ENCODE data around the gene CNTNAP2. TPM values are rescaled to one million over a fixed set of nuclear protein-coding genes. Genes with fewer than 3 reads are reported as not detected.

CNTNAP2 gene
- polyA plus RNA-seq, 1 experiment = not detected

DNA sequence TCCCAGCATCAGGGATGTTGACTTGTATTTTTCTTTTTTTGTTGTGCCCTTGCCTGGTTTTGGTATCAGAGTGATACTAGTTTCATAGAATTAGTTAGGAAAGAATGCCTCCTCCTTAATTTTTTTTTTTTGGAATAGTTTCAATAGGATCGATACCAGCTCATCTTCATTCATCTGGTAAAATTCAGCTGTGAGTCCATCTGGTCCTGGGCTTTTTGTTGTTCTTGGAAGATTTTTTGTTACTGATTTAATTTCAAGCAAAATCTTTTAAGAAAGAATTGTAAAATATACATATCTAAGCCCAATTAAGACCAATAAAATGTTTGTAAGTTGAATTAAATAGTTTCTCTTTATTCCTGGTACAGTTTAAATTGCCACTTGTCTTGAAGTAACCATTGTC, 1159.5 kb downstream of the CNTNAP2 start:
- Histone ChIP-seq H3K27me3 (ENCODE audit: control insufficient read depth, insufficient read depth, low read length) (no peaks in the 10 kb centered on the region), H3K4me3 (ENCODE audit: low read depth, low read length) (no peak overlapping the region), H3K36me3 (ENCODE audit: control insufficient read depth, insufficient read depth, low read length) (no peaks in the 10 kb centered on the region)
- ChIA-PET POLR2A (no interaction called here), CTCF (no interaction called here)
- DNase-seq (ENCODE audit: low read depth) = no peak
- TF ChIP-seq CTCF (IDR thresholded peaks at IDR 0.05; ENCODE audit: insufficient read depth, low read depth, low read length) = no peak

- no peak for DNase-seq (ENCODE audit: low read depth)
- H3K36me3 ChIP-seq (ENCODE audit: control insufficient read depth, insufficient read depth, low read length) = no peaks in the 10 kb centered on the region
- no peak overlapping the region for H3K4me3 ChIP-seq (ENCODE audit: low read depth, low read length)
- H3K27me3 ChIP-seq (ENCODE audit: control insufficient read depth, insufficient read depth, low read length) = no peaks in the 10 kb centered on the region
- ChIA-PET CTCF (no interaction called here), POLR2A (no interaction called here)
- TF ChIP-seq CTCF (IDR thresholded peaks at IDR 0.05; ENCODE audit: insufficient read depth, low read depth, low read length) = no peak
Observed at GRCh38 chr7:147276783-147277370, 1160.3 kb downstream of the CNTNAP2 start.

- no peak overlapping the region for H3K4me3 ChIP-seq (ENCODE audit: low read depth, low read length)
- H3K36me3 ChIP-seq (ENCODE audit: control insufficient read depth, insufficient read depth, low read length) = no peaks in the 10 kb centered on the region
- POLR2A ChIA-PET = no interaction called here
- no peak for DNase-seq (ENCODE audit: low read depth)
- TF ChIP-seq CTCF (IDR thresholded peaks at IDR 0.05; ENCODE audit: insufficient read depth, low read depth, low read length) = no peak
- CTCF ChIA-PET = no interaction called here
- H3K27me3 ChIP-seq (ENCODE audit: control insufficient read depth, insufficient read depth, low read length) = no peaks in the 10 kb centered on the region
Observed at GRCh38 chr7:147279514-147279913, 1162.9 kb downstream of the CNTNAP2 start.

GRCh38 chr7:147279964-147280374, 1163.4 kb downstream of the CNTNAP2 start:
- no peak overlapping the region for H3K4me3 ChIP-seq (ENCODE audit: low read depth, low read length)
- no peaks in the 10 kb centered on the region for H3K27me3 ChIP-seq (ENCODE audit: control insufficient read depth, insufficient read depth, low read length)
- TF ChIP-seq CTCF (IDR thresholded peaks at IDR 0.05; ENCODE audit: insufficient read depth, low read depth, low read length) = no peak
- ChIA-PET POLR2A (no interaction called here), CTCF (no interaction called here)
- no peak for DNase-seq (ENCODE audit: low read depth)
- H3K36me3 ChIP-seq (ENCODE audit: control insufficient read depth, insufficient read depth, low read length) = no peaks in the 10 kb centered on the region

DNA sequence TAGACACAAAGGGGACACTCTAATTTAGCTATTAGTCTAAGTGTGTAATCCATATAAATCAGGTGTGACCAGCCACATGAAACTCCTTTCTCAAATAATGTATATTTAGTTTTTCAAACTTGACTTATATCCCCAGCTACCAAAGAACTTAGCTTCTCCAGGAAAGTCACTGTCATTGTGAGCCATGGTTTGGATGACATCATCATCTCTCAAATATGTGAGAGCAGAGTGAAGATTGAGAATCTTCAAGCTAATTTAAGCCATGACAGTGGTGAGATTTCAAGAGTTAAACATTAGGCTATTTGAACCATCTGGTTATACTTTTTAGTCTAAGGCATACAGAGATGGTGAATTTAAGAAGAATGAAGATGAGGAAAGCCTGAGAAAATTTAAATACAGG, 1165.6 kb downstream of the CNTNAP2 start:
- CTCF ChIA-PET = no interaction called here
- no peak for TF ChIP-seq CTCF (IDR thresholded peaks at IDR 0.05; ENCODE audit: insufficient read depth, low read depth, low read length)
- H3K36me3 ChIP-seq (ENCODE audit: control insufficient read depth, insufficient read depth, low read length) = no peaks in the 10 kb centered on the region
- POLR2A ChIA-PET = no interaction called here
- DNase-seq (ENCODE audit: low read depth) = no peak
- no peak overlapping the region for H3K4me3 ChIP-seq (ENCODE audit: low read depth, low read length)
- H3K27me3 ChIP-seq (ENCODE audit: control insufficient read depth, insufficient read depth, low read length) = no peaks in the 10 kb centered on the region

All from BJ (cell line).